Left ventricle myocardium inferior (tissue), 1 donor: ENCODE results near the gene WDR36. TPM values are rescaled to one million over a fixed set of nuclear protein-coding genes. Genes with fewer than 3 reads are reported as not detected.

ENCODE experiments used
- DNase-seq: peaks from one replicate; pipeline ENCODE4 v3.0.0-alpha.2; 2020
- H3K27ac ChIP-seq: fragments of 200-600 bp; replicated peaks from 2 replicates; pipeline ENCODE4 v1.8.0; 2021
- H3K27me3 ChIP-seq: fragments of 200-600 bp; 2 replicates; pipeline ENCODE4 v1.8.0; 2021; ENCODE audit warnings: low read depth
- H3K36me3 ChIP-seq: fragments of 200-600 bp; 2 replicates; pipeline ENCODE4 v1.8.0; 2021
- H3K4me1 ChIP-seq: fragments of 200-600 bp; 2 replicates; pipeline ENCODE4 v1.8.0; 2021
- H3K4me3 ChIP-seq: fragments of 200-600 bp; 2 replicates; pipeline ENCODE4 v1.8.0; 2021; ENCODE audit warnings: mild to moderate bottlenecking, moderate library complexity
- H3K9me3 ChIP-seq: fragments of 200-600 bp; replicated peaks from 2 replicates; pipeline ENCODE4 v1.8.0; 2021
- CTCF ChIP-seq: fragments of 200-600 bp; IDR thresholded peaks from 2 replicates; pipeline ENCODE4 v1.8.0; 2021; ENCODE audit warnings: antibody characterized with exemption, mild to moderate bottlenecking, borderline replicate concordance
- intact Hi-C: fragments of 100-400 bp; cut with micrococcal nuclease; formaldehyde crosslinking; loops from one replicate; pipeline ENCODE4 v1.11.0; 2022
- total RNA-seq: library from RNA; stranded (reverse); fragmentation: NEBNext Ultra II Directional; extraction: Animal tissue kit (Norgen Biotek cat#: 25700); gene quantifications from one replicate; pipeline ENCODE4 v1.2.1, GENCODE V29; 2021
- donor health status: DM: no; HTN: yes; CAD: no; lungs with severe emphysema.

WDR36 gene
- total RNA-seq, 1 donor from 2014 or later = 11.8 TPM

DNA sequence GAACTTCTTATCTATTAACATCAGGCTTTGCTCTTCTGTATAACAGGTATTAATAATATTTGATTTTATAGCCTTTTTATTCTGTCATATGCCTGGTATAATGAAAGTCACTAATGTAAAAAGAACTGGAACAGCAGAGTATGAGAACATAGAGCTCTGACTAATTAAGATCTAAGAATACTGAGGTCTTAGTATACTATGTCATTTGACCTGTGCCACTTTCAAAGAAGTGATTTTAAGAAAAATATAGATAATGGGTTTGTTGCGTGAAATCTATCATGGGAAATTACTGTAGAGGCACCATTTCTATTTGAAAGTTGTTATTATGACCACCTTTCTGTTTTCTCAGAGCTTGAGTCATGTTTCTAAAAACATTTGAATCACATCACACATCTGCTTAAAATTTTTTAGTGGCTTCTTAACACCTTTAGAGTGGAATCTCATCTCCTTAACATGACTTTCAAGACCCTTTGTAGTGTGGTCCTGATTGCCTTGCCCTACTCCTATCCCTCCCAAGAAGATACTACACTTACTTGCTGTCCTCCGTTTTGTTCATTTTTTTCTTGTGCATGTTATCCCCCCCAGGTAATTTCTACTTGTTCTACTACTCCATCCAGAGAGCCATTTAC lies 14.3 kb downstream of the WDR36 start:
- Histone ChIP-seq H3K4me3 (no peak overlapping the region), H3K9me3 (no peaks in the 10 kb centered on the region), H3K36me3 (peaks cover 96% of the 10 kb centered on the region), H3K4me1 (no peaks in the 10 kb centered on the region), H3K27me3 (no peaks in the 10 kb centered on the region), H3K27ac (no peak overlapping the region)
- no peak for DNase-seq
- no peak for TF ChIP-seq CTCF
- intact Hi-C loops = no loop called here

DNA sequence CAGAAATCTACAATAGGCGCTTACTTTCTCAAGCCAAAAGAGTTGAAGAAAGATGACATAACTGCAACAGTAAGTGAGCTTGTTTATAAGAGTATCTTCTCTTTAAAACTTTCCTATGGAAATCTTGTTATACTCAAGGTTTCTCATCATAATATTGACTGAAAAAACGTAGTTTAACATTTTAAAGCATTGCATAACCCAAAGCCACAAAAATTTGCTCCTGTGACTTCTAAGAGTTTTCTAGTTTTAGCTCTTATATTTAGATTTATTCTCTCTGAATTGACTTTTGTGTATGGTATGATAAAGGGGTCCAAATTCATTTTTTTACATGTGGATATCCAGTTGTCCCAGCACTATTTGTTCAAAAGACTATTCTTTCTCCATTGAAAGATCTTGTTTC lies 15.2 kb downstream of the WDR36 start:
- no peak for TF ChIP-seq CTCF
- Histone ChIP-seq H3K27me3 (no peaks in the 10 kb centered on the region), H3K27ac (no peak overlapping the region), H3K9me3 (no peaks in the 10 kb centered on the region), H3K36me3 (peaks cover 99% of the 10 kb centered on the region), H3K4me3 (no peak overlapping the region), H3K4me1 (no peaks in the 10 kb centered on the region)
- intact Hi-C loops = no loop called here
- DNase-seq = no peak

DNA sequence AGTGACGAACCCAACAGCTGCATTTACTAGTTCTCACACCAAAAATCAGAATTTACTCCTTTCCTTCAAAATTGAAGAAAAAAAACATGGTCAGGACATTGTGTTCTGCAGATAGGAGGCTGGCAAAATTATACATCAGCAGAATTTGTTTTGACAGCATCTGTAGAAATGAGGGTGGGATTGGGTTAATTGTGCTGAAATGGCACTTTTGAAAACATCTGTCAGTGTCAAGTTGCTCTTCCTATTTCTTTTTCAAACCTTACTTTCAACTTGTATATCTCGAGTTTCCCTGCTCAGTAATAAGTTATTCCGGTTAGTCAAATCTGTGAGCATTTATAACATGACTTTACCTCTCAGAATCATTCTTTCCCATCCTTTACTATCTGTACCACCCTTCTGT lies 19.8 kb downstream of the WDR36 start:
- Histone ChIP-seq H3K4me1 (no peaks in the 10 kb centered on the region), H3K27me3 (no peaks in the 10 kb centered on the region), H3K9me3 (no peaks in the 10 kb centered on the region), H3K4me3 (no peak overlapping the region), H3K36me3 (peaks cover 87% of the 10 kb centered on the region), H3K27ac (no peak overlapping the region)
- intact Hi-C loops = no loop called here
- TF ChIP-seq CTCF = no peak
- no peak for DNase-seq

- no peak for DNase-seq
- Histone ChIP-seq H3K9me3 (no peaks in the 10 kb centered on the region), H3K4me1 (no peaks in the 10 kb centered on the region), H3K27ac (no peak overlapping the region), H3K27me3 (no peaks in the 10 kb centered on the region), H3K4me3 (no peak overlapping the region), H3K36me3 (peaks cover 87% of the 10 kb centered on the region)
- TF ChIP-seq CTCF = no peak
- intact Hi-C loops = no loop called here
Observed at GRCh38 chr5:111113678-111114077, 21.5 kb downstream of the WDR36 start.

DNA sequence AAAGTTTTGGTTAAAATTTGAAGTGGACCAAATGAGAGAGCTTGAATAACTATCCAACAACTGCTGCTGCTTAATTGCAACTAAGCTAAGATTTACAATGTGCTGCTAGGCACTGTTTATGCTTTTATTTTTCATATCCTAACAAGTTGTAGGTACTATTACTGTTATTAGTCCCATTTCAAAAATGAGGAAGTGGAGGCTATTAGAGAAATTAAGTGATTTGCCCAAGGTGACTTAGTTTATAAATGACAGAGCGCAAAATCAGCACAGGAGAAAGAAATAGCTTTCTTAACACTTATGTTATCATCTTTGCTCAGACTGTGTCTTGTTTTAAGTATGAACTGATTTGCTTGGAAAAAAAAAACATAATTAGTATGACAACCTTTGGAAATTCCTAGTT lies 23.1 kb downstream of the WDR36 start:
- H3K36me3 ChIP-seq = peaks cover 87% of the 10 kb centered on the region

More for the DNA sequence above, 23.1 kb downstream of the WDR36 start:
- no peaks in the 10 kb centered on the region for H3K27me3 ChIP-seq
- intact Hi-C loops = no loop called here
- H3K4me3 ChIP-seq = no peak overlapping the region
- H3K4me1 ChIP-seq = no peaks in the 10 kb centered on the region
- no peak overlapping the region for H3K27ac ChIP-seq
- no peak for TF ChIP-seq CTCF
- DNase-seq = no peak
- no peaks in the 10 kb centered on the region for H3K9me3 ChIP-seq
